OCI-M1 (cell line): ENCODE results near the gene C3orf52.

ENCODE experiments used
- DNase-seq: peaks from one replicate; lab custom pipeline; 2025; lab: John Stamatoyannopoulos, UW

The C3orf52 gene

DNA sequence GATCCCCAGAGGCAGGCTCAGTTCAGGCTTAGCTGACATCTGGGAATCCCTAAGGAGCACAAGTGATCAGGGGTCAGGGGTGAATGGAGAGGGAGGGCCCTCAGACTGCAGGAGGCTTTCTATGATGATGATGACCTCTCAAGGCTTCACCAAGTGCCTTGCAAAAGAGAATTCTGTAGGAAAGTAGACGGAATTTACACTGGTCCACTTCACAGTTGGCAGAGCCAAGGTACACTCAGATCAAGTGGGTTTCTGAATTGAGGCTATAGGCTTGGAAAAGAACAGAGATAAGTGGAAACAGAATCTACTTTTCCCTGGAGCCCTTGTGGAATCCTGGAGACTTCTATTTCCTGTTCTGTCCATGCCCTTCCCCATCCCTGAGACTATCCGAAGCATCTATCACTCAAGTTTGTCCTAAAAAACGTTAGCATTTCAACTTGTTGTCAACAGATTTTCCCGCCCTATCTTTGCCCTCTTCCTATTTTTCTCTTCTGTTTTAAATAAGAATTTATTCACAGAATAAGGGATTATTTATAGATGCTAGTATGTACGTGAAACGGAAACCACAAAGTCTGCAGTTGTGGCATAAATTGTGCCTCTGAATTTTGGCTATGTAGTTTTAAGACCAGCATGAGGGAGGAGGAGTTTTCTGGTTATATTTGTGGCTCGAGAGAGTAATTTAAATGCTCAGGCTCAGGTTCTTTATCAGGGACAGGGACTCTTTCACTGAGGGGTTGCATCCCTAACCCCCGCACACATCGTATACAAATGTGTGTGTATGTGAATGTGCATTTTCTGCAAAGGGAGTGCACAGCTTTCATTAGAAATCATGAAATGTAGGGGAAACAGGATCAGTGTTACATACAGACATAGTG is 34.0 kb downstream of the C3orf52 start:
- DNase-seq: no peak

DNA sequence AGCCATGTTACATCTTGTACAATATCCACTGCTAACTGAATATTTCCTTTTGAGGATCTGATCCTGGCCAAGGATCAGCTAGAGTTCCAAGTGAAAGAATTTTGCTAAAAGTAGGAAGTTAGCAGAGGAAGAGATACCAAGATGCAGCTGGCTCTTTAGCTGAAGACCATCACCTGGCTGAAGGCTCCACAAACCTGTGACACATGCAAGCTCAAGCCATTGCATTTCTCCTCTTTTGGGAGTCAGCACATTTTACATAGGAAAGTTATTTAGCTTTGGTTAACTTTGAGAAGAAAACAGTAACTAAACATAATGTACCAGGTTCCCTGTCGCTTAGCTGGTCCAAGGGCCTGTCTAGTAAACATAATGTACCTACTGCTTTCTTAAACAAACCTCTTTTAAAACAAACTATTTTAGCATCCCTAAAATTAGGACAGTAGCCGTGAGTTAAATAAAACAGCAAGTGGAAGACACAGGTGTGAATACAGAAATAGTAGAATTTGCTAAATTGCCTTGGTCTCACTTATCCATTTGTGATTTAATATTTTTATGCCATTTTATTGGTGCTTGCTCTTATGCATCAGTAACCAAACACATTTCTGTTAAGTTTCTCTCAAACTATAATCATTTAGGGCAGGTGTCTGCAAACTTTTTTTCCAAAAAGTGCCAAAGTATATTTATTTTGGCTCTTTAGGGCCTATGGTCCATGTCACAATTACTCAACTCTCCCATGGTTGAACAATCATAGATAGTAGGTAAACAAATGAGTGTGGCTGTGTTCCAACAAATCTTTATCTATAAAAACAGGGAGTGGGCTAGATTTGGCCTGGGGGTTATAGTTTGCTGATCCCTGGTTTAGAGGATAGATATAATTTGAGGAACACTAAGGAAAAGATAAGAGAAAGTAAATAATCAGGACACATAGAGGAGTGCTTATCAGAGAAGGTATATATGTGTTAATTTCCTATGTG is 35.7 kb downstream of the C3orf52 start:
- DNase-seq: no peak

DNA sequence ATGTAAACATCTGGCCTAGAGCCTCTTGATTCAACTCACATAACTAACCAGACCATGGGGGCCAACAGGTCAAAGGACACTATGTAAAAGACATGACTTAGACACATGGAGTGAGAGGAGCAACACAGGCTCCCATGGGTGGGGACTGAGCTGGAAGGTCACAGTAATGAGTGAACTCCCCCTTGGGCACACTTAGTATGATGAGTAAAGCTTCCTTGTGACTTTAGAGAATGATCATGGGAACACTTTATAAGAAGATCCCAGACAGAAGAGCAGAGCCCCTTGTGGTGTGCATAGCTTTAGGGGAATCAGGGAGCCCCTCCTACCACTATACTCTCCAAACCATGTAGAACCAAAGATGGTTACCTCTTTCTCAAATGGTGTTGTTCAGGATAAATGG is 36.7 kb downstream of the C3orf52 start:
- no peak for DNase-seq

DNA sequence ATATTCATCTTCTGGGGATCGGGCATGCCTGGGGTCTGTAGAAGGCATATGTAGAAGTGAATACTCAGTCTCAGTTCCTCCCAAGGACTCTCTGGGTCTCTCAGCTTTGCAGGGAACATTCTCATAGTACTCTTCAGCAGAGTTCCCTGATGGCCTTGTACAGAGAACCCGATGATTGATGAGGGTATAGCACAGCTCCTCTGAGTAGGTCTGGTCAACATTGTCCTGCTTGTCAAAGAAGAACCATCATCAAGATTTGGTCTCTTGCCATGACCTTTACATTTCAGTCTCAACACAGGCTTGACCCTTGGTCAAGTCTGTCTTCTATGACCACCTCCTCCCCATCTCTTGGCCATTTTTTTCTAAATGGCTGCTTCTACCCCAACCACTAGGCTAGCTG is 37.4 kb downstream of the C3orf52 start:
- DNase-seq: no peak

DNA sequence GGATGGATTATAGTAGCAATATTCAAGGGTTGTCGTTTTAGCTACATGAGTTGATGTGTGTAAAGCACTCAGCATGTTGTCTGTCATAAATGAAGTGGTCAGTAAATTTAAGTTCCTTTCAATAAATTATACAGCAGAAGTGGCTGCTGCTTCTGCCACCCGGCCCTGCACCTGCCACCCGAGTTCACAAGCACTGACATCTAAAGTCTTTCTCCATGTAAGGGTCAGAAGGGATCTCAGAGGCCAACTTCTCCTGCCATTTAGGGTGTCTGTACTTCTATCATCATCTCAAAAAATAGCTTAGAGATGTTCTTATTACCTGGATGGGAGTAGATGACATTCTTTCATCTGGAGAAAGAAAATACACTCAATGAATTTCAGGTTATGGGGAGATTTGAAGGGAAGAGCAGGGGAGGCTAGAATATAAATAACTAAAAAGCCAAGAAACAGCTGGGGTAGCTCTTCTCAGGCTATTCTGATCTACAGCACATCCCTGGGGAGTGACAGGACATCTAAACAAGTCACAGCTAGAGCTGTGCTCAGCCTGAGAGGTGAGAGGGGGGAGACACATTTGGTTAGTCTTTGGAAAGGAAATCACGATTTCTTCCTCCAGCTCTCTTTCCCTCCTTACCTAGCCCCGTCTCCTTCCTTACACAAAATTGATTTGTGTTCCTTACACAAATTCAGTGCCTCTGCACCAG is 38.9 kb downstream of the C3orf52 start:
- no peak for DNase-seq

DNA sequence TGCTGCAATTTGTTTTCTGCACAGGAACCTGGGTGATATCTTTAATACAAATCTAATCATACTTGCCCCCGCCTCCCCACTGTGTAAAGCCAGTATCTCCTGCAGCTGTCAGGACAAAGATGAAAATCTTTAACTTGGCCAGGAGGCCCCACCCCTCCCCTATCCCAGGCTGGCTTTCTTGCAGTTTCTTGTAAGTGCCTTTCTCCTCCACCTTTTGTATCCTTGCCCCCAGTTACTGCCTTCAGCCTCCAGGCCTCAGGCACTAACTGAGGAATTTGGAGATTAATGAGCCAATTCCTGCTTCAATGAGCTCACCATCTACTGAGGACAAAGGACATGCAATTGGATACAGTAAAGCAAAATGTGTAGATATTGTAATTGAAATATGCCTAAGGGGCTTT is 40.3 kb downstream of the C3orf52 start:
- peak; percentile 4 for DNase-seq

DNA sequence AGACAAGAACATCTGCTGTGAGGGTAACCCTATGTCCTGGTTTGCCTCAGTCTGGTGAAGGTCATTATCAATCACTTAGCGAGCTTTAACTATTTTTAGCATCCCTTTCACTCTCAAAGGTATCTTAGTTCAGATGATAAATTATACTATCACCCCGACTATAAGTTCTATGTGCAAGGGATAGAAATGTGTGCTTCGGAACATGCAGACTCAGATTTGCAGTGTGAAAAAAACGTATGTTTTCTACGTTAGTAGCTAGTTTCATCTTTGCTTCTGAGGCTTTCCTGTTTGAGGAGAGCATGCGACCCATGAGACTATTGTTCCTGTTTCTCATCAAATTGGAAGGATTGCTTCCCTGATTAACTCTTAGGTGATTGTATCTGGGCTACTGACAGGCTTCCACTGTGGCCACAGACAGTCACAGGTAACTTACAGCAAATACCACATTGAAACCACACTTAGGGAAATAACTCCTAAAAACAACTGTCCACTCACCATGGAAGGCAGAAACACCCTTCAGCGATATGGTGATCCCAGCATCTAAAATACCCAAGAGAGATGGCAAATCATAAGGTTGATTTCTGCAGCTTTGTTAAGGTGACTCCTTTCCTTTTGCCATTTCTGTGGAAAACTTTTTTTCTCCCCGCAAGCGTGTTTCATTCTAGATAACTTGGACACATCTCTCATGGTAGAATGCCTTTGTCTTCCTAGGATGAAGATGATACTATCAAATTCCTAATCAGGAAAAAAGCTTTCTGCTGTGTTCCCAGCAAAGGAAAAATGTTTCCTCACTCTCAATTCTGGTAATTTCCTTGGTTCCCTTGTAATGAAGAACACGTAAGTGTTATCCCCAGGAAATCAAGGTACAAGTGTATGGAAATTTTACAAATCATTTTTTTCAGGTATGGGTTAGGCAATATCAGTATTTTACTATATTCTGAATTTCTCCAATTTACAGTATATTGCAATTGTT is 41.6 kb downstream of the C3orf52 start:
- DNase-seq: no peak

DNA sequence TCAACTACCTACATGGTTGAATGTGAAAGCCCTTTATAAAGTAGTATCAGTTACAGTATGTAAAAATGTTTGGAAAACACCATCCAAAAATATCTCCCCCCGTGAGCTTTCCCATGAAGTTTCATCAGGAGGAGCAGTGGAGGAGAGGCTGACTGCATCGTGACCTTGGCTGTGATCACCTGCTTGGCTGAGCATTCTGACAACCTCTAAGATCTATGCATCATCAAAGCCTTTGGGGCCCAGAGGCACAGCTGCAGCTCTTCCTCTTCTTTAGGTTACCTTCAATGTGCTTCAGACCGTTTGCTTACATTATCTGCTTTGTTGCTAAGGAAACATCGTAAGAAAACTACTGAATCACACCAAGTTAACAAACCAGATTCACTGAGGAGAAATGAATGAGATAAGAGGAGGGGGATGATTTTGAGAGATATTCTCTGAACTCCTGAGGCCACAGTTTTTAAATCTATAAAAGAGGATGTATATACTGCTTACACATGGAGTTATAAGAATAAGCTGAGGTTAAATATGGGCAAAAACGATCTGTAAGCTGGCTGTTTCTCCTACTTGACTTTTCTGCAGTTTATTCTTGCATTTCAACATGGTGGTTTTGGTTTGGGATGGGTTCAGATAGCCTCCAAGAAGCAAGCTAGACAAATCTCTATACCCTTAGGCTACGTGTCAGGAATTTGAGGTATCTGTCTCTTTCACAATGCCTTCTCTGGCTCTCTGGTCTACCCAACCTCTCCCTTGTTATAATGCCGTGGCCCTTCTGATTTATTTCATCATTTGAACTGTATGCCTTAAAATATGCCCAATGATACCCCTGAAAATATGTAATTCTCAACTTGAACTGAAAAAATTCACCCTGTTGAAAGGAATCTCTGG is 42.9 kb downstream of the C3orf52 start:
- peak; percentile 49 for DNase-seq

DNA sequence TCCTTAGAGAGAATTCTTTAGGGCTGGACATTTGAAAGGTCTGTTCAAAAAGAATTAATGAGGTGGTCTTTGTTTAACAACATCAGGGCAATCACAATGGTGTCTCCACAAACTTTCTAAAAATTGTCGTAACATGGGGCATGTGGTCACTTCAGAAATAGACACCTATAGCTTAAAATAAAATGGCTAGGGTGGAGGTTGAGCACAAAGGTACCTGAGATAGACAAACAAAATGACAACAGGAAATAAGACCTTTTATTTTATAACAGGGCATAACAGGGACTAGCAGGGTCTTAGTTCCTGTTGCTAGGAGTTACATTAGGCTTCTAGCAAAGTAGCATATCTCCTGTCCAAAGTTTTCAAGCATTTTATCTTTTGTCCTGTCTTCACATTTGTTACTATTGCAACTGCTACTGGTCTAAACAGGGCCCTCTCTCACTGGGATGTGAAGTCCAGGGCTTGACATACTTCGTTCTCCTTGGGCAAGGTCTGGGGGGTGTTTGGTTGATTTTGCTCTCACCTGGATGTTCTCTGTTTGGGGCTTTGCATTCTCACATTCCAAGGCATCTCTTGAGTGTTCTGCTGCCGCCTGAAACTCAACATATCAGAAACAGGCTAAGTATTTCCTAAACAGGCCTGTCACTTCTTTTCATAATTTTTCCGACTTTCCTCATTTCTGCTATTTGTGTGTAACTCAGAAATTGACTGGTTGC is 43.9 kb downstream of the C3orf52 start:
- DNase-seq: no peak

DNA sequence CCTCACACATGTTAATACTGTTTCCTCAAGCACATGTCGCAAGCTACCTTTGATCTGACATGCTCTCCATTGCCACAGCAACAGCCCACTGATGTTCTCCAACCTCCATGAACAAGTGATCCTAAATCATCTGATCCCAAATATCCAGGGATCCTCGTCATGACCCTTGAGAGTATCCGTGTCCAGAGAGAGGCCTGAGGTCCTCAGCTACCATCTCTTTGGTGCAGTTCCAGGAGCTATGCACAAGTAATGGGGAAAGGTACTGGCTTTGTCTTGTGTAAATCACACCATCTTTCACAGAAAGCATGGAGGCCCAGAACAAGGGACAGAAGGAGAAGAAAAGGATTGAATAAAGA is 44.4 kb downstream of the C3orf52 start:
- DNase-seq: no peak

DNA sequence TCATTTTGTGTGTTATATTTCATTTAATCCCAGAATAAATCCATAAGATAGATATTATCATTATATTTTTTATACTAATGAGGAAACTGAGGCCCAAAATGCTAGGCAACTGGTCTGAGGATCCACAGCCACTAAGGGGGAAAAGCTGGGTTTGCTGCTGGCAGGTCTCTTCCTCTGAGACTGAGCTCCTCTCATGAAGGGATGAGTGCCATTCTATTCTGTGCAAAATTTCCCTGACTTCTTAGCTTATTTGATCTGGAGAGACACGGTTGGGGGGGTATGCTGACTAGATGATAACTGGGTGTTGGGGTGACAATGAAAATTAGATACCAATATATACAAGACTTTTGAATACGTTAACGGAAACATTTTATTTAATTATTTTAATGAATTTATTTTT is 44.9 kb downstream of the C3orf52 start:
- no peak for DNase-seq

DNA sequence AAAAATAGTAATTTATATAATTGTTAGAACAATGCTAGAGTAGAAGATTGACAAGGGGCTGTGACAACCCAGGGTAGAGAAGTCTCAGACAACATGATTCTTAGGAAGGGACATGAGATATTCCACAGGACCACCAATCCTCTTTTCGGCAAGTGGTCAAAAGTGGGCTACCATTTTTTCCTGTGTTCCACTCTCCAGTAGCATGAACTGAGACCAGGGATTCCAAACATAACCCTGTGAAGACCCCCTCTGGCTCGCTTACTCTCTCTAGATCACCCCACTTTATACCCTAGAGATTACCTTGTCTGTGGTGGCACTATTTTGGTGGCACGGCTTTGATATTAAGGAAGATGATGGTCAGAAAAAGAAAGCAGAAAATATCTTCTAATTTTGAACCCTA is 45.9 kb downstream of the C3orf52 start:
- no peak for DNase-seq

DNA sequence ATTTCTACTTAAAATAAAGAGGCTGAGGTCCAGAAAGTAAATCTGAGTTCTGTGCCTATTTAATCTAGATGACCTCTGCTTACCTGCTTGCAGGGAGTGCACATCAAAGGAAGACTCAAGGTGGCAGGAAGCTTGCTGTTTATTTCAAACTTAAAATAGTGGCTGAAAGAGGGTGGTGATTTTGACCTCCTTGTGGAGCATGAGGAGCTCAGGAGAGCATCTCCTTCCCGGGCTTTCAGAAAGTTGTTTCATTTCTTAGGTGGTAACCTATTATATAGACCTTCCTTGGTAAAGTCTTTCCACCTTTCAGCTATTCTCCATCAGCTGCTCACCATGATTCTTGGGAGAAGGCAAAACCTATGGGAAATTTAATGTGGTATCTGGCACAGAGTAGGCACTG is 46.4 kb downstream of the C3orf52 start:
- DNase-seq: no peak

DNA sequence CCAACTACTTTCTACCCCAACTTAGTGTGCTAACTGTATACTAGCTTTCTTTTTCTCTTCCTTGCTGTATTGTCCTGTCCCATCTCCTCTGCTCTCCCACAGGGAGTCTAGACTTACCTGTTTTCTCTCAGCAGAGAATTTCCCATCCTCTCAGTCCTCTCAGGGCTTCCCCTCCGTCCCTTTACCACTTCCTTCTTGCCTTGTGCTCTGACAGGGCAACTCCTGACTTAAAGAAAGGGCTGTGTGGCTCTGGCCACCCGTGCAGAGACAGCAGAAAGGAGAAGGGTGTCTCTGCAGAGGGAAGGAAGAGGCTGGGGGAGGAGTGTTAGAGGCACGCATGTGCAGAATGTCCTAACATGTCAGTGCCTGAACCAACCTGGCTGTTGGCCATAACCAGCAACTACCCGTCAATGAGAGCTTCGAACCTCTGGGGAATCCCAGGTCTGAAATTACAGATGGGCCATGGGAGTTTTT is 46.8 kb downstream of the C3orf52 start, which contains the start of gene GCSAM:
Gene GCSAM, minus strand, starts transcription at position 274 of the 474 bp plus-strand sequence. Its CDS starts 128 bp downstream, at position 146.
- DNase-seq: peak; percentile 47

DNA sequence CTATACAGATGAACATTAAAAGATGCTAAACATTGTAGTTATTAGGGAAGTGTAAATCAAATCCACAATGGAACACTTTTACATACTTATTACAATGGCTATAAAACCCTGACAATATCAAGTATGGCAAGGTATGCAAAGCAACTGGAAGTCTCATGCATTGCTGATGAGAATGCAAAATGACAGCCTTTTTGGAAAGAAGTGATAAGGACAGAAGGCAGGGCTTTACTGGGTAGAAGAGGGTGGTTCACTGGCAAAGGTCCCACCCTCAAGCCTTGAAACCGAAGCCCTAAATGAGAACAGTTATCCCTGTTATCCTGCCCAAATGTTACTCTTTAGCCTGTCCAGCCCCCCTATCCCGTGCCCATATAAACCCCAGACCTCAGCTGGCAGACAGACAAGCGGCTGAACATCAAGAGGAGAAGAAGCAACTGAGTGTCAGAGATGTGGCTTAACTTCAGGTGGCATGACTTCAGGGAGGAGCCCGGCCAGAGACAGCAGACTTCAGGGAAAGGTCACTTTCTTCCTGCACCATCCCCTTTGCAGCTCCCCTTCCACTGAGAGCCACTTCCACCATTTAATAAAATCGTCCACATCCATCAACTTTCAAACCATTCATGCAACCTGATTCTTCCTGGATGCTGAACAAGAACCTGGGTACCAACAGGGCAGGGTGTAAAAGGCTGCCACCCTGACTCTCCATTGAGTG is 47.6 kb downstream of the C3orf52 start:
- peak; percentile 15 for DNase-seq

DNA sequence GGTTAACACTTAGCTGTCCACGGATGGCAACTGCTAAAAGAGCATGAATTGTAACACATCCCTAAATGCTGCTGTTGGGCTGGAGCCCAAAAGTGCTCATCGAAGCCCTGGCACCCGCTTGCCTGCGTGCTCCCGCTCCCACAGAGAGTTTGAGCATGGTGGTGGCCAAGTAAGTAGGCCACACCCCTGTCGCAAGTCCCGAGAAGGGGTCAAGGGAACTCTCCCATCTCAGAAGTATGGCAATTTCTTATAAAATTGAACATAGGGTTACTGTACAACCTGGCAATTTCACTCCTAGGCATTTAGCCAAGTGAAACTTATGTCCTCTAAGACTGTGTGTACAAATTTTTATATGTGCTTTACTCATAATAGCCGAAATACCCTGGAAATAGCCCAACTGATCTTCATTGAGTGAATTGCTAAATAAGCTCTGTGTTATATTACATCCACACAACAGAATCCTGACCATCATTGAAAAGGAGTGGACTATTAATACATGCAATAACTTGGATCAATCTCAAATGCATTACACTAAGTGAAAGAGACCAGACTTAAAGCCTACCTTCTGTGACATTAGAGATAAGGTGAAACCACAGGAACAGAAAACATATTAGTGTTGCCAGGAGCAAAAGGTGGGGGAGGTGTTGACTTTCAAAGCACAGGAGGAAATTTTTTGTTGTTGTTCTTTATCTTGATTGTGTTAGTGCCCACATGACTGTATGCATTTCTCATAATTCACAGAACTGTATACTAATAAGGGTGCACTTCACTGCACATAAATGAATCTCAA is 48.3 kb downstream of the C3orf52 start:
- peak; percentile 59 for DNase-seq

DNA sequence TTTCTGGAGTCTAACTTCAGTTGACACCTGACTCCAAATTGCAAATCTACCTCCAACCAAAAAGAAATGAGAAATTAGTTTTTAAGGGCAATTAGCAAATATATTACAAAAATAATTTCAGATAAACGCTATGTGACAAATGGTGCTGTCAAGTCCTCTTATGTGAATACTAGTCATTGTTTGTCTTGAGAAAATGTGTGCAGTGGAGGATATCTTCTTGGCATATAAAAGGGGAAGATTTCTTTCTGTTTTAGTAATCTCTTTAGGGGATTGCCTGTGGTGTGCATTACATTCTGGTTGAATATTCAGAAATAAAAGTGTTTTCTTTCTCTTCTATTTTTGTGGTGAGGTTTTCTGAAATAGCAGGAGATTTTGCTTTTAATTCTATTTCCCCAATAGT is 49.9 kb downstream of the C3orf52 start:
- no peak for DNase-seq
